ENCODE measurements around the gene MAGI2.

GRCh38 chr7:79182283-79182682 lies 271.2 kb downstream of the MAGI2 start:
- TF ChIP-seq POLR2A (IDR thresholded peaks at IDR 0.05; ENCODE audit: low read depth, low read length) (no peak), POLR2AphosphoS5 (IDR thresholded peaks at IDR 0.05; ENCODE audit: low read depth, low read length) (no peak), TAF1 (IDR thresholded peaks at IDR 0.05; ENCODE audit: low read depth, low read length) (no peak), SPI1 (IDR thresholded peaks at IDR 0.05; ENCODE audit: low read depth, low read length) (no peak), POU2F2 (IDR thresholded peaks at IDR 0.05; ENCODE audit: low read depth, low read length) (no peak), PAX5 (IDR thresholded peaks at IDR 0.05; ENCODE audit: insufficient read depth, low read length, severe bottlenecking) (no peak)

Data from GM12891 (cell line).